ENCODE results near the gene ADCY2. TPM values are rescaled to one million over a fixed set of nuclear protein-coding genes. Genes with fewer than 3 reads are reported as not detected.
"Not testable (repeated sequence)": the region's sequence is repeated elsewhere in the genome, so short reads cannot be mapped to it uniquely, and the experiment has no call there.

ADCY2 gene
- polyA plus RNA-seq, 5 donors: 7.1 to 11.9 (median 11.0) TPM

DNA sequence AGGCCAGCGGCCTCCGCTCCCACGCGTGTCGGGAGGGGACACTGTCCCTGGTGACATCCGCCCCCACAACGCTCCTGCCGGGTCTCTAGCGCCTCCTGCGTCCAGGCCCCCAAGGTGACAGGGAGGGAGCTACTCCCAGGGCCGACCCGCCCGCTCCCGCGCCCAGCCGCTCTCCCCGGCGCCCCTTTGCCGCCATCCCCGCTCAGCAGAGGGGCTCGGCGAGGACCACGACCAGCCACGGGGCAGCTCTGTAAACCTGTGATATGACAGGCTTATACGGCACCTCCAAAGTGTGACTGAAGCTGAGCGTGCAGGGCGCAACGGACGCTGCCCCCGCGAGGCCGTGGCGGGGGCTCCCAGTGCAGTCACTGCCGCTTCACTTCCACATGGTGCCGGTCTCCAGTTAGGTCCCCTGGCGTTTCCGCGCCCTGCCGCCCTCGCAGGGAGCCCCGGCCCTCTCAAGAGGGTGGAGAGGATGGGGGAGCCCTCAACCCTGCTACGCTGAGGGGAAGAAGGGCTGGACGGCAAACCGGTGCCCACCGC lies 978 bp upstream of the ADCY2 start:
- no peak for DNase-seq

DNA sequence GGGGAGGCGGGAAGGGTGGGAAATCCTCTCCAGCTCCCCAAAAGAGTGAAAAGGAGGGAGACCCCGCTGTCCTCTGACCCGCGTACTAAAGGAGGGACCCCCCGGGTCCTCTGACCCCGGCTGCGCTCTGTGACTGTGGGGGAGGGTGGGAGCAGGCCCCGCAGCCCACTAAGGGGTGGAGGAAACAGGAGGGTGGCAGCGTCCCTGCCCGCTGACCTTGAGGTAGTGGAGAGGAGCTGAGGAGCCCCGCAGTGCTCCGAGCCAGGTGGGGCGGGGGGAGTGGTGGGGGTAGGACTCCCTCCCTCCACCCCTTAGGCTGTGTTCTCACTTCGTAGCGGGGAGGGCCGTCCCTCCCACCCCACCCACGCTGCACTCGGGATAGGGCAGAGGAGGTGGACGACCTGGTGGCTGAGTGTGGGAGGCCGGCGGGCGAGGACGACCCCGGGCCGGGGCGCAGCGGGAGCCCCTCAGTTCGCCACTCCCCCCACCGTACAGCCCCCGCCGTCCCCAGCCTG lies 449 bp upstream of the ADCY2 start:
- no peak for DNase-seq

DNA sequence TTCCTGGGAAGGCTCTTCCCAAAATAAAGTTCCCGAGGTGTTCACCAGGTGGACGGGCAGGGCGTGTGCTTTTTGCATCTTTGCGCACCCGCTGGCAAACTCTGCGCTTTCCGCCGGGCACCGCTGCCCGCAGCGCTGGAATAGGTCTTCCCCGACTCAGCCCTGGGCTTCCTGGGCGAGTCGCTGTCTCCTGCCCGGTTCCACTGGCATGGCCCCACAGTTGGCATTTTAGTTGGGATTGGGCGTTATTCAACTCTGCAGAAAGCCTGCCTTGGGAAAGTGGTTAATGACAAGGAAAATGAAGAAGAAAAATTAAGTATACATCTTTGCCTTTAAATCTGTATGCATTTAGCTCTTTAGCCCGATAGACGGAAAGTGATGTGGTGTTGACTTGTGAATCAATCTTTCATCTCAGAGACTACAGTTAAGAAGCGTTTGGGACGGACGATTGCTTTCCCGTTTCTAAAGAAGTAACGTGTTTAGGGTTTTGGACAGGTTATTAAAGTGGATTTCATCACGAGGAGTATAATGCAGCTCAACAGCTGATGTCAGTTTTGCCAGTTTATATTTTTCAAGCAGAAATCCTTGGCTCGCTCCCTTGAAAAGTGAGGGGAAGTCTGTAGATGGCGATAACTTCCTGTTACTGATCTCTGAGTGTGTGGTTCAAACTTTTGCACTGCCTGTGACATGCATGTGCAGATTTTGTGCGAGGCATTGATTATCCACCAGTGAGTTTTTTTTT lies 946 bp downstream of the ADCY2 start:
- DNase-seq: peak; percentile 63 to 74

DNA sequence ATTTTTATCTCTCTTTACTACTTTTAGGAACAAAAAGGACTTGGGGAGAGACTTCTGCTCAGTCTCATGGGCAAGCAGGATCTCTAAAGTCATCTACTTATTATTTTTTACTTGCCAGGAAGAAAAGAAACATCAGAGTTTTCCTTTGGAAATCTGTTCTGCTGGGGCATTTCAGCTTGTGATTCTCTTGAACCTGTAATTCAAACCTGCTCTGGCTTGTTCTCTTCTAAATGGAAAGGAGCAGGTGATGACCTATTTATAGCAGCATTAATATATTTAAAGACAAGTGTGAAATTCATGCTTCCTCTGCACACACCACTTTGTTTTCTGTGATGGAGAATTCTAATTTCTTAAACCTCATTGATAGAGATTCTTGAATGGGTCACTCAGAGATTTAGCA lies 2.0 kb downstream of the ADCY2 start:
- DNase-seq: no peak

DNA sequence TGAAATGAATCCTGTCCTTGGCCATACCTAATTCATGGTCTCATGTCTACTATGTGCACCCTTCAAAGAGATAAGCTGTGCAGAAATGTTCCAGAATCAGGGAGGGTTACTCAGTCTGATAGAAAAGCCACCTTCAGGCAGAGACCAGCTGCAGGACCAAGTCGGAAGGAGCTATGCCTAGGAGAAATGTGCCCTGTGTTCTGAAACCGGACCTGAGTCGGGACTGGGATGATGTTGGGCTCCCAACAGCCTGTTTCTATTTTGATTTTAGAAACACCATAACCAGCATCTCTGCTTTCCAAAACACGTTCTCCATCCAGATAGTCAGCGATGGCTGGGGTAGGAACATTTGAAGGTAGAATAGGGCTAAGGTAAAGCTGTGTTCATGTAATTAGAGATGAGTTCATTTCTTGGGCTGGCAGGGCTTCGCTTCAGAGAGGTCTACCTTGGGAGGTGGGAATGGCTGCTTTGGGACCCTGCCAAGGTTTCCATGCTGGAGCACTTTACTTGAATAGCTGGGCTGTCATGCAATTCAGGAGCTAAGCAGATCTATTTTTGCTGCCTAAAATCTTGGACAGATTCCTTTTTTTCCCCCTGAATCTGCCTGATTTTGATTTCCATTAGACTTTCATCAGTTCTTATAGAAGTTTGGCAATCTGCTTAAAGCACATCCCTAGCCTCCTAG lies 2.8 kb downstream of the ADCY2 start:
- DNase-seq: no peak

DNA sequence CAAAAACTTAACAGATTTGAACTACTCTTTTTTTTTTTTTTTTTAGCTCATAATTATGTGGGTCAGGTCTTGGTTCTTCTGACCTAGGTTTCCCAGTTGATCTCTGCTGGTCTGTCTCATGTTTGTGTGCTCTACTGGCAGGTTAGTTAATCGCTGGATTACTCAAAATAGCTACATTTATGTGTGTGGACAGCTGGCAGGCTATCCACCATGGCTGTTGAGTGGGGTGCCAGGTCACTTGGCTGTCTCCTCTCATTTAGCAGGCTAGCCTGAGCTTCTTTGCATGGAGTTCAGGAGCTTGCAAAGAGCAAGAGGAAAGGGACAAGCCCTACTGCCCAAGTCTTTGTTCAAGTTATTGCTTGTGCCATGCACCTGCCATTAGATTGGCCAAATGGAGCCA lies 9.3 kb downstream of the ADCY2 start:
- no peak for DNase-seq

DNA sequence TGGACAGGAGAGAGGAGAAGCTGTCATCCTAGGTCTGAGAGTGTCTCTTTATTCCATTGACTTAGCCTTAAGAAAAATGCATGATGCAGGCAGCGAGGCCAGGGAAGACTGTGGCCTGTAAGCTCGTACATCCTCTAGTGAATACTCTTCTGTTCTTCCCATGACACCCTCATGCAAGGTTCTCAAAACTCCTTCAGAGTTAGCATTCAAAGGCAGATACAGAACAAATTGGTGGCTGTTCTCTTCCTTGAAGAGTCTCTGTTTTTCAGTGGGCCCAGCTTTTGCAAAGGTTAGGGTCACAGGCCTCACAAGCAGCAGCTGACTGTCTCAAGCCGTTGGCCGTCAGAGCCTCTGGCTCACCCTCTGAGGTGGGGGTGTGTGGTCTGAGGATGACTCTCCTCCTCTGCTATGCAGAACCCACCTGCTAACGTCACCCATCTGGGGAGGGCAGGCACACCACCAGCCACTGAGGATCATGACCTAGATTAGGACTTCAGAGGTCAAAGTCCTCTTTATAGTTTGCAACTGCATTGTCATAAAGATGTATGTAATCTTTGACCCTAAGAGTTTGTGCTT lies 15.1 kb downstream of the ADCY2 start:
- DNase-seq: no peak

DNA sequence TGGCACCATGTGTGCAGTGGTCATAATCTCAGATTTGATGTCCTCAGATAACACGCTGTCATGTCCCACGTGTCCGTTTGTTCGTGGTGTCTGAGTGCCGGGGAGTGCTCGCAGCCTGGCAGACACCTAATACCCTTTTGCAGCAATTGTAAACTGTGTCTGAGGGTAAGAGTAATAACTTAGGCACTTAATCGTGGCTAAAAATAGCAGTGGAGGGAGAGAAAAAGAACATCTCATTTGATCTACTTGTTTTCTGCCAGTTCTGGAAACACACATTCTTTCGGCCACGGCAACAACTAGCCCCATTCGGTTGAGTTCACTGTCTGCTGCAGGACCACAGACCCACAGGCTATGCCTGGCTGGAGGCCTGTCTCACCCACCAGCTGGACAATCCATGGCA lies 16.5 kb downstream of the ADCY2 start:
- no peak for DNase-seq

DNA sequence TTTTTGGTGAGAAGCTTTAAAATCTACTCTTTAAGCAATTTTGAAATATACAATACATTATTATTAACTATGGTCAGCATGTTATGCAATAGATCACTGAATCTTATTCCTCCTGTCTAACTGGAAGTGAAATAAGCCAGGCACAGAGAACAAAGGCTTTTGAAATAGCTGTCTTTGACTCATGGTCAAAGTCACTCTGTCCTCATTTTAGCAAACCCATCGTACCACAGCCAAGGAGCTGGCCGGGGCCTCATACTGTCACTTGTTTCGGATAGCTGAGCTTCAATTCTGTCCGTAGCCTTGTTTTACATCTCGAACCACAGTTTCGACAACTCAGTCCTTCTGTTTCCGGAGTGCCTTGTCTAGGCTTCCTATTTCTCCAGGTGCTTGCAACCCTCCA lies 19.2 kb downstream of the ADCY2 start:
- DNase-seq: no peak

DNA sequence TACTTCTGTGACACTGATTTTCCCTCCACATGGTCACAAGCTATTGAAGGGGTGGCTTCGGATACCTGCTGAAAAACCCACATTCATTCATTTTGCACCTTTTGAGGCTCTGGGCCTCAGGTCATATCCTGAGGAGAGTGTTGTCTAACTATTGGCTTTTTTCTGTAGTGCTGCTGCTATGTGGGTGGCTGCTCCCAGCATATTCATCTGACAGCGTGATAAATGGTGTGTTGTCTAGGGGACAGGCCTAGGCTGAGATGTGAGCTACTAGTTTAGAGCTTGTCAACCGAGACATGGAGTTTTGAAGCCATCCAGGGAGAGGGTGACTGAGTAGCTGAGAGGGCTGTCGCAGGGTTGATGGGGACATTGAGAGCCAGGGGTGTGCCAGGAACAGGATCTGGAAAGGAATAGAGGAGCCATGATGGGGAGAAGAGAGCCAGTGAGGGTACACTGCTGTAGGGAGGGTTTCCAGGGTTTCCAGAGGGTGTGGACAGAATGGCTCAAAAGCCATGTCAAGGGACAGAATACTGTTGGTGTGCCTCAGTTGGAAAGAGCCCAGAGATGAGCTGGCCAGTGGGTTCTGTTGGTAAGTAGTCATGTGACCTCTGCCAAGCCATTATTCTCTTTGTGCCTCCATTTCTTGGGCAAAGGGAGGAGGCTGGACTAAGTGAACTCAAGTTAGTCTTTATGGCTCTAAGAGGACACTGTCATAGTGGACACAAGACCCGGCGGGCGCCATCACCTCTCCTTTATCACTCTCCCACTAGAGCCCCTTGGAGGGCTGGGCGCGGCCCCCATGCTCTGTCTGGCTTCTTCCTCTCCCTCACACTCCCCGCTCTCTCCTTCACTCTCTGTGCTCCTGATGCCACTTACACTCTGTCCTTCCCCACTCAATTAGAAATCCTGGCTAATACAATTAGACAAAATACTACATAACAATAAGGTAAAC lies 19.9 kb downstream of the ADCY2 start:
- DNase-seq: no peak

DNA sequence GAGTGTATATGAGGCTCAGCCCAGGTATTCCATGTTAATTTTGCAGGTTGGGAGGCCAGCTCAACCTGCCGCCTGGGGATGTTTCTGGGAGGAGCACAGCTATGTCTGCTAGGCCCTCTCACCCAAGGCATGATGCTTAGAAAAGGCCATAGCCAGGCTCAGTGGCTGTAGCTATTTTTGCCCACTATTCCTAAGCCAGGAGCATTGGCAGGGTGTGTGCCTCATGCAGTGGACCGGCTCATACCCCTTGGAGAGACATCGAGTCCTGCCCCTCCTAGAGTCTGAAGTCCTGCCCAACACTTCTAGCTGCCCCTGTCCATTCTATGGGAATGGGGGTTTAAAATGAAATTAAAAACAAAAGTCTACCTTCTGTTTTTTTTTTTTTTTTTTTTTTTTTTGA lies 22.3 kb downstream of the ADCY2 start:
- no peak for DNase-seq

DNA sequence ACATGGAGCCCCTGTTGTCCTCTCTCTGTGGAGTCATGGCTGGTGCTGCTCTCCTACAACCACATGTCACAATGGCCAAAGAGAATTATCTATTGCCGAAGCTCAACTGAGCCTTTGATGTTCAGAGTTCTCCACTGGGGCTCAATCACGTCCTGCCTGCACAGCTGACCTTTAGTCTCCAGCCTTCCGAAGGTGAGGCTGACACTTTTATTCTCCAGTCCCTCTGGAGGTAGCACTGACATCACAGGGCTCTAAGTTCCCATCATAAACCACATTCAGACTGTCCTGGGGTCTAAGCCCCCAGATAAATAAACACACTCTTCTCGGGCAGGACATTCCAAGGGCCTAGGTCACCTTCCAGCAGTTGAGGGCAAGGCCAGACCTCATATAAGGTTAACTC lies 23.4 kb downstream of the ADCY2 start:
- no peak for DNase-seq

DNA sequence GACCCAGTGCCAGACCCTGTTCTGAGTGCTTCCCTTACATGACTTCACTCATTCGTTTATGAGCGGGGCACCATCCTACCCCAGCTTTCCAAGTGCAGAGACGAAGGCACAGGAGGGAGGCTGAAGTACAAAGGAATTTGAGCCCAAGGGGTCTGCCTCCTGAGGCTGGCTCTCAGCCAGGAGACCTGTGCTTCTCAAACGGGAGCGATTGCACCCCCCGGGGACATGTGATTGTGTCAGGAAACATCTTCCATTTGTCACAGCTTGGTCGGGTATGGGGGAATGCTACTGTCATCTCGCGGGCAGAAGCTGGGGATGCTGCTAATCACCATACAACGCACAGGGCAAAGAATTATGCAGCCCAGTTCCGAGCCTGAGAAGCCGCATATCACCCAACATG lies 23.9 kb downstream of the ADCY2 start:
- DNase-seq: no peak

DNA sequence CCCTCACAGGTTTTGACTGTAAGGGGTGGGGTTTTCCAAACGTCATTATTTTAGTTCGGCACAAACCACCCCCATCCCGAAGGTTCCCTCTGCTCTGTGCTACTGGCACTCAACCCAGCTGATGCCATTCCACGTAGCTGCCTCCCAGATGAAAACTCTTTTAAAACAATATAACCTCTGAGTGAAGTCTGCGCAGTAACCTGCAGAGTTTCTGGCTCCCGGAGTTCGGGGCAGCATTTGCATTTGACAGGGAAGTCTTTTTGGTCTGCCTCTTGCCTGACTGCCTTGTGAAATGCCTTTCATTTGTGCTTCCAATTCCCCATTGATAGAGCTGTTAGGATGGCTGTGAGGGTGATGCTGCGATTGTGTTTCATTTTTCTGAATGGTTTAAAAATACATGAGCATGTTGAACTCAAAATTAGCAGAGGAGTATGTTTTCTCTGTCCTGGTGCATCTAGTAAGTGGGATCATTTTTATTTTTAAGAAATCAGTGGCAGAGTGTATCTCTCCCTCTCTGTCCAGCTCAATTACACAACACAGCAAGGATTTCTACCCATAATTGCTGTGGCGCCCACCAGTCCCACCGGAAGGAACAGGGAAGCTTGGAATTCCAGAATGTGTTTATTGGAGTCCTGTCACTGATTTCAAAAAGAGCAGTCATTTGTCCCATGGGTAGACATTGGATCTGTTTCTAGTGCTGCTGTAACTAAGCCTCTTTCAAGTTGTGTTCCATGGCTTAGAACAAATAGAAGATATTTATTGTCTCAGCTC lies 24.8 kb downstream of the ADCY2 start:
- DNase-seq: no peak

DNA sequence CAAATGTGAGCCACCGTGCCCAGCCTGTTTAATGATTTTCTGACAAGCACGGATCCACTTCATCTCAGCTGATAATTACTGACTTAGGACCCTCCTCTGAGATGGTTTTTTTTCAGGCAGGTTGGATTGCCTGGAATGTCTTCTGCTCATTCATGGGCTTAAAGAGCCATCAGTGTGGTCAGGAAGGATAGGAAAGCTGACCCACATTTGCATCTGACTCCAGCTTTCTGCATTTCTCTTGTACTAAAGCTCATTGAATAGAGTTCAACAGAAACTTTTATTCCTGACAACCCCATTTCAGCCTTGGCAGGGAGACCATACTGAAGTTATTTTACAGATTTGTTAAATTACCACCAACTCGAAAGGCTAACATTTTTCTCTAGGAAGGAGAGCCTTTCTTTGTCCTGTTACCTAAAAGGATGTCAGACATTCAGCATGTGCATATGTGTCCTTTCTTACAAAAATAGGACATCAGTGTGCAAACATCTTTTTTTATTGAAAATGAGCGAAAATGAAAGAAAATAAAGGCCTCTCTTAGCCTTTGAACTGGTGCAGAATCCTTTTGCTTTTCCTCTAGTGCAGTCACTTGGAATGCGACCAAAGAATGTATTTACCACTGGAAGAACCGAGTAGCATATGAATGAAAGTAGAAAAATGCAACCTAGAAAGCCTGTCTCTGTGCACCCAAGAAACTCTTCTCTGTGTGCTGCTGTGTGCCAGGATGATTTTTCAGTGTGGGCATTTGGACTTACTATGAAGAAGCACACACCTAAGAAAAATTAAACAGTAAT lies 26.6 kb downstream of the ADCY2 start:
- peak in 1 of 2 donors; percentile 25 for DNase-seq

DNA sequence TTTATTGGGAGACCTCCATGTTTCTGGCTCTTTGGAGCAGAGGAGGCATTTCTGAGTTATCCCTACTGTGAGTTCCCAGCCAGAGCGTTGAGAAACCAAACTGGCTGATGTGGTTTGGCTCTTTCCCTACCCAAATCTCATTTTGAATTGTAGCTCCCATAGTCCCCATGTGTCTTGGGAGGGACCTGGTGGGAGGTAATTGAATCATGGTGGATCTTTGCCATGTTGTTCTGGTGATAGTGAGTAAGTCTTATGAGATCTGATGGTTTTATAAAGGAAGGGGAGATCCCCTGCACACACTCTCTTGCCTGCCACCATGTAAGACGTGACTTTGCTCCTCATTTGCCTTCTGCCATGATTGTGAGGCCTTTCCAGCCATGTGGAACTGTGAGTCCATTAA lies 27.3 kb downstream of the ADCY2 start:
- DNase-seq: not testable (repeated sequence)

DNA sequence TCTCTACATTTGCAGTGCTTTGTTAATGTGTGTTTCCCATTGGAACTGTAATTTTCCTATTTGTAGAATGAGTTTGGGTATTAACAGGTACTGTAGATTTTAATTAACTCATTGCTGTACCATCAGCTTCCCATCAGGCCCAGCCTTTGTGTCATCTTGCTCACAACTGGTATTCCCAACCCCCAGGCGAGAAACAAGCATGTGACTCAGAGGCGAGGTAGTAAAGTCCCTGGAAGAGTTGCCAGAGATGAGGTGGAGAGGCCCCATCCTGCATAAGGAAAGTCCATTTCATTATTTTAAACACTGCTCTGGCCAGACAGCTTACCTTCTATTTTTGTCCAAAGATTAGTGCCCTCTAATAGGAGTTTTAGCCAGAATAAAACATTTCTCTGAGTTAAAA lies 29.9 kb downstream of the ADCY2 start:
- no peak for DNase-seq

DNA sequence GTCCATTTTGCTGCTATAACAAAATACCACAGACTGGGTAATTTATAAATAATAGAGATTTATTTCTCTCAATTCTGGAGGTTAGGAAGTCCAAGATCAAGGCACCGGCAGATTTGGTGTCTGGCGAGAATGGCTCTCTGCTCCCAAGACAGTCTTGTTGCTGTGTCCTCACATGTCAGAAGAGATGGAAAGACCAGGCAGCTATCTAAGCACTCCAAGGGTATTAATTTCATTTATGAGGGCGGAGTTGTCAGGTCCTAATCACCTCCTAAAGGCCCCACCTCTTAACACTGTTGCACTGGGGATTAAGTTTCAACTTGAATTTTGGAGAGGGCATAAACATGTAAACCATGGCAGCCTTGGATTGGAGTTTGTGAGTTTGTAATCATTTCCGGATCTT lies 30.3 kb downstream of the ADCY2 start:
- DNase-seq: no peak

DNA sequence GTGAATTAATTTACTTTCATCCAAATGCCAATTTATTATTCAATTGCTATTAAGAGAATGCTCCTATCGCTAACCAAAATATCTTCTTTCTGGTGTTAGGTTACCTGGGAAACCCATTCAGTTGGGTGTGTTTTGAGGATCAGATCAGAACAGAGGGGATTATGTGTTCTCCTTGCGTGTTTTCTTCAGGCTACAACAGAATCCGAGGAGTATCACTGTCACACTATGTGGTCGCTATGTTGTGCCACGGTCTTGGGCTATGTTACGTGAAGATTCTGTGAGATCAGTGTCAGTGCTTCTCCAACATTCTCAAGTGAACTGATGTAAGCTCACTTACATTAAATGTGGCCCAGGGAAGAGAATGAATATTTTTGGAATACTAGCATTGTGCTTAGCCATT lies 39.0 kb downstream of the ADCY2 start:
- no peak for DNase-seq

DNA sequence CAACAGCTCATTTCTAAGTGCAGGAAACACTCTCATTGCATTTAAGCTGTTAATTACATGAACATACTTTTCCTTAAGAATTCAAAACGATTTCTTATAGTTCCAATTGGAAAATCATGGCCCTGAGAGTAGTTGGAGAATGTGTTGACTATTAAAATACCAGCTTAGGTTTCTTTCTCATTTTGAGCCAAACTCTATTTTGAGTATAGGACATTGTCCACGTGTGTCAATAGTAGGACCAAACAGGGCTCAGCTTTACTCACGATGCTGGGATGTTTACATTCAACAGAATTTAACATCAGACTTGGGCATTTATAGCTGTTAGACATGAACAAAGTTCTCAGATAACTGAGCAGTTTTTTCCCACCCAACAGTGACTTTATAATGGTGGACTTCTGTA lies 39.6 kb downstream of the ADCY2 start:
- DNase-seq: no peak

Measured in right lung (tissue), 5 donors.